B cell (primary cell): ENCODE measurements around the gene ZFPM1.

Source experiments
- EZH2 ChIP-seq: IDR thresholded peaks from 2 replicates; pipeline ENCODE4 v1.6.1; 2012; ENCODE audit warnings: borderline replicate concordance, low read depth, mild to moderate bottlenecking, moderate library complexity, low read length; ENCODE audit not compliant: insufficient read depth, poor library complexity, severe bottlenecking
- TF ChIP-seq, protein P1 (sequence below): fragments of 200-600 bp; IDR thresholded peaks from one replicate; pipeline ENCODE4 v1.8.0; 2022; ENCODE audit warnings: antibody characterized with exemption, mild to moderate bottlenecking

DNA sequence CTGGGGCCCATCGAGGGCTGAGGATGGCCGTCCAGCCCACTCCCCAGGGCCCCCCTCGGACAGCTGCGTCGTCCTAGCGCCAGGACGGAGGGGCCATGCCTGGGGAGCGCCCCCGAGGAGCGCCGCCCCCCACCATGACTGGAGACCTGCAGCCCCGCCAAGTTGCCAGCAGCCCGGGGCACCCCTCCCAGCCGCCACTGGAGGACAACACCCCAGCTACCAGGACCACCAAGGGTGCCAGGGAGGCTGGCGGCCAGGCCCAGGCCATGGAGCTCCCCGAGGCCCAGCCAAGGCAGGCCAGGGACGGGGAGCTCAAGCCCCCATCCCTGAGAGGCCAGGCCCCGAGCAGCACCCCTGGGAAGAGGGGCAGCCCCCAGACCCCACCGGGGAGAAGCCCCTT lies 25.7 kb upstream of the ZFPM1 start:
- TF ChIP-seq, protein P1, sequence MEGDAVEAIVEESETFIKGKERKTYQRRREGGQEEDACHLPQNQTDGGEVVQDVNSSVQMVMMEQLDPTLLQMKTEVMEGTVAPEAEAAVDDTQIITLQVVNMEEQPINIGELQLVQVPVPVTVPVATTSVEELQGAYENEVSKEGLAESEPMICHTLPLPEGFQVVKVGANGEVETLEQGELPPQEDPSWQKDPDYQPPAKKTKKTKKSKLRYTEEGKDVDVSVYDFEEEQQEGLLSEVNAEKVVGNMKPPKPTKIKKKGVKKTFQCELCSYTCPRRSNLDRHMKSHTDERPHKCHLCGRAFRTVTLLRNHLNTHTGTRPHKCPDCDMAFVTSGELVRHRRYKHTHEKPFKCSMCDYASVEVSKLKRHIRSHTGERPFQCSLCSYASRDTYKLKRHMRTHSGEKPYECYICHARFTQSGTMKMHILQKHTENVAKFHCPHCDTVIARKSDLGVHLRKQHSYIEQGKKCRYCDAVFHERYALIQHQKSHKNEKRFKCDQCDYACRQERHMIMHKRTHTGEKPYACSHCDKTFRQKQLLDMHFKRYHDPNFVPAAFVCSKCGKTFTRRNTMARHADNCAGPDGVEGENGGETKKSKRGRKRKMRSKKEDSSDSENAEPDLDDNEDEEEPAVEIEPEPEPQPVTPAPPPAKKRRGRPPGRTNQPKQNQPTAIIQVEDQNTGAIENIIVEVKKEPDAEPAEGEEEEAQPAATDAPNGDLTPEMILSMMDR, result no peak
- TF ChIP-seq EZH2, result no peak
